Uterus (tissue), 4 donors: ENCODE measurements around the gene ATP5F1B. TPM values are rescaled to one million over a fixed set of nuclear protein-coding genes. Genes with fewer than 3 reads are reported as not detected.

Experiments used
- DNase-seq, 2 donors: peaks; one replicate each; pipeline ENCODE4 v3.0.0-alpha.2; 2019 to 2020
- H3K27ac ChIP-seq, 2 donors: fragments of 200-600 bp; sonication (generic); 1 replicate in 1 of 2; 2 replicates in 1 of 2; pipeline ENCODE4 v1.5.1; 2016 to 2018
- H3K27me3 ChIP-seq, 2 donors: fragments of 200-600 bp; sonication (generic); one replicate each; pipeline ENCODE4 v1.5.1; 2018 to 2019; ENCODE audit warnings: control low read depth in 1 of 2
- H3K36me3 ChIP-seq, 2 donors: fragments of 200-600 bp; sonication (generic); one replicate each; pipeline ENCODE4 v1.5.1; 2019; ENCODE audit warnings: control low read depth in 1 of 2
- H3K4me1 ChIP-seq, 2 donors: fragments of 200-600 bp; sonication (generic); one replicate each; pipeline ENCODE4 v1.5.1; 2018 to 2019; ENCODE audit warnings: control low read depth in 1 of 2
- H3K4me3 ChIP-seq, 2 donors: fragments of 200-600 bp; sonication (generic); 1 replicate in 1 of 2; 2 replicates in 1 of 2; pipeline ENCODE4 v1.5.1; 2018 to 2019; ENCODE audit warnings: mild to moderate bottlenecking in 1 of 2
- H3K9me3 ChIP-seq, 2 donors: fragments of 200-600 bp; sonication (generic); one replicate each; pipeline ENCODE4 v1.5.1; 2019; ENCODE audit warnings: control low read depth in 1 of 2
- CTCF ChIP-seq, 4 experiments: fragments of 200-600 bp in 2 of 4; fragments of 450-650 bp in 2 of 4; sonication (generic) in 2 of 4; IDR thresholded peaks; one replicate each; pipeline ENCODE4 v1.5.1; 2016 to 2019; ENCODE audit warnings: antibody characterized with exemption in 4 of 4, mild to moderate bottlenecking in 2 of 4, moderate library complexity in 1 of 4
- POLR2A ChIP-seq, 2 donors: fragments of 450-650 bp; IDR thresholded peaks; one replicate each; pipeline ENCODE4 v1.6.1; 2016; ENCODE audit warnings: antibody characterized with exemption in 2 of 2, mild to moderate bottlenecking in 1 of 2, moderate library complexity in 1 of 2
- intact Hi-C: fragments of 100-400 bp; cut with DNase I; formaldehyde crosslinking; loops from one replicate; pipeline ENCODE4 v1.15.1; 2023; ENCODE audit warnings: low total_unique reads
- total RNA-seq, 4 donors: library from RNA; depleted of rRNA in 3 of 4; stranded (reverse); fragments of >200 nt in 3 of 4; gene quantifications; one replicate each; pipeline versions ENCODE4 v1.1.0 to v1.2.4, GENCODE V29; 2014 to 2023
- donor health status: DM: yes; HTN: yes; CAD: no.

The ATP5F1B gene
- total RNA-seq, 4 donors from 2014 or later = 166 to 279 (median 244) TPM

DNA sequence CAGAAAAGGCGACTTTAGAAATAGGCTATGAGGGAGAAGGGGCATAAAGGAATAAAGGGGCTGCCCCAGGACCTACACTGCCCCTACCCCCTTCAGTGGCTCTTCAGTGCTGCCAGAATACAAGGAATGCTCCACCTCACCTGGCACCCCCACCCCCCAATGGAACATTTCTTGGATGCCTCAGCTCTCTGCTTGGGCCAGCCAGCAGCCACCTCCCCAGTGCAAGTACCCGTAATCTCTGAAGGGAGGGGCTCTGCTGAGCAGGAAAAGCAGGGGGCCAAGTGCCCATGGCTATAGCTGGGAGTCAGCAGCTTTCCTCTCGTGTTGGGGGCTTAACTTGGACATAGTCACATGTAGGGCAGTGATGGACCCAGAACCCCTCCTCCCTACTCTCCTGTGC lies 49.0 kb downstream of the ATP5F1B start:
- Histone ChIP-seq H3K9me3 (no peaks in the 10 kb centered on the region), H3K4me3 (no peak overlapping the region), H3K27me3 (no peaks in the 10 kb centered on the region), H3K27ac (no peak overlapping the region), H3K36me3 (no peaks in the 10 kb centered on the region), H3K4me1 (no peaks in the 10 kb centered on the region)
- no peak for TF ChIP-seq CTCF (IDR thresholded peaks at IDR 0.05)
- TF ChIP-seq POLR2A (IDR thresholded peaks at IDR 0.05) = no peak
- DNase-seq = no peak
- intact Hi-C loops = no loop called here

- DNase-seq = peak; percentile 32 to 36
- no peaks in the 10 kb centered on the region for H3K27me3 ChIP-seq
- intact Hi-C loops = no loop called here
- peak overlapping the region; percentile 48 to 58 for H3K27ac ChIP-seq
- no peak overlapping the region for H3K4me3 ChIP-seq
- no peaks in the 10 kb centered on the region for H3K36me3 ChIP-seq
- TF ChIP-seq POLR2A (IDR thresholded peaks at IDR 0.05) (no peak), CTCF (IDR thresholded peaks at IDR 0.05) (peak; percentile 63 to 73 (median 64))
- no peaks in the 10 kb centered on the region for H3K4me1 ChIP-seq
- no peaks in the 10 kb centered on the region for H3K9me3 ChIP-seq
These were observed 51.7 kb downstream of the ATP5F1B start for GRCh38 chr12:56593909-56594621.

DNA sequence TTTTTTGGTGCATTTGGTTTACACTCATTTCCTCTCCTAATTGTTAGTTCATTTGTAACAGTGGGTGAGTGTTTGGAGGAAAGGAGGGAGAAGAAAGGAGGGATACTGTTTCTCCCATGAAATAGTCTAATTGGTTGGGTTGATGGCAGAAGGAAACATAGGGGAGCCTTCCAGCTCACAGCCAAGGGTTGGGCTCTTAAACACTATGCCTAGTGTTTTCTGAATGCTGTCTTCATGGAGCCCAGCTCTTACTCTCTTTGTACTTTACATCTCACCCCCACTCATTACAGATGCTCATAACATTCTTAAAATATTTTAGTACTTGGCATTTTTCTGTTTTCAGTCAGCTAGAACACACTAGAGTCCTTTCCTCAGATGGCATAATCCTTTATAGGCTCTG lies 53.8 kb downstream of the ATP5F1B start:
- H3K4me3 ChIP-seq = no peak overlapping the region
- no peak for DNase-seq
- H3K36me3 ChIP-seq = no peaks in the 10 kb centered on the region
- H3K27me3 ChIP-seq = no peaks in the 10 kb centered on the region
- intact Hi-C loops = no loop called here
- no peak overlapping the region for H3K27ac ChIP-seq
- H3K4me1 ChIP-seq = no peaks in the 10 kb centered on the region
- TF ChIP-seq POLR2A (IDR thresholded peaks at IDR 0.05) = no peak
- TF ChIP-seq CTCF (IDR thresholded peaks at IDR 0.05) = no peak
- no peaks in the 10 kb centered on the region for H3K9me3 ChIP-seq

DNA sequence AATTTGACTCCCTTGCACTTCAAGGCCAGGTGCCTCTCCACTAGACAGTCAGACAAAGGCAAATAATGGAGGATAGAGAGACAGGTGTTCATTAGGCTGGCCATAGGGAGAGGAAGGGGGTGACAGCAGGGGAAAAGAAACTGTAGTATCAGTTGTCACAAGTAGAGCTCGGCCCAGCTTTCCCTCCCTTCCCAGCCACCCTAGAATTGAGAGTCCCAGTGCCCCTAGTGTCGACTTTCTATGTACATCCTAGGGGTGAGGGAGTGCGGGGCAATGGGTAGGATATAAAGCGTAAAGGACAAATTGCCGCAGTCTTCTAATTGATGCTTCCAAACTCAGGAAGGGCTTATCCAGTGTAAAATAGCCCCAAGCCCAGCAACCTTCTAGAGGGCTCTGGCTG lies 54.7 kb downstream of the ATP5F1B start:
- no peak overlapping the region for H3K27ac ChIP-seq
- no peaks in the 10 kb centered on the region for H3K27me3 ChIP-seq
- H3K36me3 ChIP-seq = no peaks in the 10 kb centered on the region
- intact Hi-C loops = no loop called here
- no peaks in the 10 kb centered on the region for H3K4me1 ChIP-seq
- H3K9me3 ChIP-seq = no peaks in the 10 kb centered on the region
- no peak for TF ChIP-seq POLR2A (IDR thresholded peaks at IDR 0.05)
- TF ChIP-seq CTCF (IDR thresholded peaks at IDR 0.05) = no peak
- no peak overlapping the region for H3K4me3 ChIP-seq
- no peak for DNase-seq

GRCh38 chr12:56590237-56590830 lies 55.5 kb downstream of the ATP5F1B start:
- Histone ChIP-seq H3K36me3 (no peaks in the 10 kb centered on the region), H3K27me3 (no peaks in the 10 kb centered on the region), H3K4me1 (no peaks in the 10 kb centered on the region), H3K4me3 (no peak overlapping the region), H3K9me3 (no peaks in the 10 kb centered on the region), H3K27ac (no peak overlapping the region)
- DNase-seq = no peak
- TF ChIP-seq POLR2A (IDR thresholded peaks at IDR 0.05) (no peak), CTCF (IDR thresholded peaks at IDR 0.05) (no peak)
- intact Hi-C loops = no loop called here
